Measurements from ENCODE around the gene HNRNPU.
"Not testable (repeated sequence)": the region's sequence is repeated elsewhere in the genome, so short reads cannot be mapped to it uniquely, and the experiment has no call there.

Gene HNRNPU

DNA sequence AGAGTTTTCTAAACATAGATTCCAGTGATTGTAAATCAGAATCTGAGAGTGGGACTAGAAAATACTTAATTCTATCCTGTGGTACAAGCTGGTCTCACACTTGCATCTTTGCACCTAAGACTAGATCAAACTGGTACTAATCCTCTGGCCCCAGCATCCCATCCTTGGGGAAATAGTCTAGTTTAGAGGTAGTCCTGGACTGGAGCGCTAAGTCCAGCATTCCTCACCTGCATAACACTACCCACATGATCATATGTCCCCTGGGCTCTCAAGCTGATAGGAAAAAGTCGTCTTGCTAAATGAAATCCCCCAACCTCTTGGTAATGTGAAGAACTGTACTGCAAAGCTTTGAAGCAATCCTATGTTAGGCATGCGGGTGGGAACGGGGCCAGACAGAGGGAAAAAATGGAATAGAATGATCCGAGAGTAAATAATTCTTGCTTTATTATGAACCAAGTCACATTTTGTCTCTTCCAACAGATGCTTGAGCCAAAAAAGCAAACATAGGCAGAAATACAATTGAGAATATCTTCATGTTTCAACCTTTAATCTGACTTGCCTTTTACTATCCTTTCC, 24.0 kb downstream of the HNRNPU start:
- no peak for DNase-seq (ENCODE audit: low spot score)

DNA sequence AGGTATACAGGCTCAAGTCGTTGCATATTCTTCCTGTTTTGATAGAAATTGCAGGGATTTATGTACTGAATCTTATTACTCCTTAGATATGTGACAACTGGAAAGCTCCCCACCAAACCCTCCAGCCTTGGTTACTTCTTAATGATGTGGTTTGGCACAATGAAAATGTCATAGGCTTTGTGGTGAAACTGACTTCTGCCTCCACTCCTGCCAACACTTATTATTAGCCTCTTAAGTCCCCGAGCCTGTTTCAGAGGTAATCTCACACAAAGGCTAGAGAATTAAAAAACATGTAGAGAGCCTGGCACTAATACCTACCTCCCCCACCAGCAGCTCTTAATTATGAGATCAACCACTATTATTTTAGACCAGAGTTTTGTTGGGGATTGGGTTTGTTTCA, 24.7 kb downstream of the HNRNPU start:
- no peak for DNase-seq (ENCODE audit: low spot score)

DNA sequence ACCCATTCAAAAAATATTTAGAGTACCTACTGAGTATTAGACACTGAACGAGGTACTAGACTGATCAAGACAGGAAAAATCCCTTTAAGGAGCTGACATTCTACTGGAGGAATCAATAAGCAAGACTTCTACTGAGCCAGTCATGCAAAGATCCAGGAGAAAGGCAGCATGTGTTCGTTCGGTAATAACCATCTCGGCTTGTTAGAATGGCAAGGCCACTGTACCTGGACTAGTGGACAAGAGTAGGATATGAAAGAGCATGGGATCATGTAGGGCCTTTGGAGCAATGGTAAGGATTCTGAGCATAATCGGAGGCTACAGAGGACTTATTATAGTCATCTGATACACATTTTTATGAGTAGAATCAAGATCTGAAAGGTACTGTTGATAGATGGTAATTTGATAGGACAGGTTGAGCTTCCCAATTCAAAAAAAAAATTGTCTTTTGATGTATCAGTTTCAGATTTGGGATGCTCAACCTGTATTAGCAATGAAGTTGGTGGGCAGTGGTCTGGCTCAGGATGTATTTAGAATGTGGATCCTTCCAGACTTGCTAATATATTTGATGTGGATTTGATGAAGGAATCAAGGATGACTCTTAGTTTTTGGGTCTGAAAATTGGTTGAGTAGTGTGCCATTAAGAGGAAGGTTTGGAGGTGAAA, 26.6 kb downstream of the HNRNPU start:
- DNase-seq (ENCODE audit: low spot score) = no peak

DNA sequence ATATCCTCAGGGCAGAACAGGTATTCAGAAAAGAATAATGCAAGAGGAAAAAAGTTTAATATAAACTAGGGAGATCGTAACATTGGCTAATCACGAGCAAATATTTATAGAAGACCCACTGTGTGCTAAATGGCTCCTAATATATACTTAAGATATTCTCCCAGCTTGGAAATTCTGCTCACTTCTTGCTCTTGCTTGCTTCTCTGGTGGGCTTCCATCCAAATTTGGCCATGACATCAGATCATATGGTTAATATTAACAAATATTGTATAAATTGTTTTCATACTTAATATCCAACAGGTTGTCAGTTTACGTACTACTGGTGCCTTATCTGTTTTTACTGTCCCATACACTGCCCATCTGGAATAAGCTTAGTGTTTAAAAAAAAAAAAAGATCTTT, 27.8 kb downstream of the HNRNPU start:
- DNase-seq (ENCODE audit: low spot score) = no peak

DNA sequence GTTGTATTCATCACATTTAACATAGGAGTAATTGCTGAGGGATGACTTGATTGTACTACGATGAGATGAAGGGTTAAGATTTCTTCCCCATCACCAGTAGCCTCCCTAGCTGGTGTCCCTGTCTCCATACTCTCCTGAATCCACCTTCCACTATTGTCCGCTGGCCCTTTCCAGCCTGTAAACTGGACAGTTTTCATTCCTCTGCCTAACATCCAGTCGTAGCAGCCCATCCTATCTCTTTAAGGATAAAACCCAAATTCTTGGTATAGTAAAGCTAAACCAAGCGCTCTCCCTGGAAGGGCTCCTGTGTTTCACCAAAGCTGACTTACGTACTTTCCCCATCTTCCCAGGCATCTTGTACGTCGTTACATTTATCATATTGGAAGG, 28.2 kb downstream of the HNRNPU start:
- no peak for DNase-seq (ENCODE audit: low spot score)

DNA sequence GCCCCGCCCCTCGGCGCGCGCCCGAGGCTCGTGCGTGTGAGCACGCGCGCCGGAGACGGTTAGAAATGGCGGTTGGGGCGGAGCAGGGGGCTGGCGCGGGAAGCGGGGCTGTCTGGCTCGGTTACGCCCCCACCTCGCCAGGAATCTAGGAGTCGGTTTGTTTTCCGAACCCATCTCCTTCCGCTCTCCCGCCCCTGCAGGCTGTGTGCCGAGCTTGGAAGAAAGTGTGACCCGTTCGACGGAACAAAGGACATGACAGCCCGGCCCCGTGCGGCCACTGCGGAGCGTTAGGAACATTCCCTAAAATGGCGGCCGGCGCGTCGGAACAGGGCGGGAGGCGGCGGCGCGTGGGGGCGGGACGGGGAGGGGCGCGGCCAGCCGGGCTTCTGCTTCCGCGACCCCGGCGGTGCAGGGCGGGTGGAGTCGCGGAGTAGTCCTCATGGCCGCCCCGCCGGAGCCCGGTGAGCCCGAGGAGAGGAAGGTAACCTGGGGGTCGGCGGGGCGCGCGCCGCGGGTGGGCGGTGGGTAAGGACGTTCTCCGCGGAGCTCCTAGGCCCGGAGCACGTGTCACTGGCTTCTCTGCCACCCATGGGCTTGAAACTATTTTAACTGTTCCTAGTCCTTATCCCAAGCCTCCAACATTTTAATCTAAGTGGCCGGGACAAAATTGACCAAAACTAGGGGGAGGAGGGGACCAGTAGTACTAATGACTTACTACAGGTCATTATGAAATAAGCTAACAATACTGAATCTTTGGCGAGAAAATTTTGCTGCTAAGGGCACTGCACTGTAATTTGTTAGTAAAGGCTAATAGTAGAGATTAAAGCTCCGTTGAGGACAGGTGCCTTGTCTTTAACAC, 28.8 kb downstream of the HNRNPU start, which contains the start of gene COX20:
Gene COX20 (plus strand): TSS at position 383 of the 859 bp plus-strand sequence. CDS start 57 bp downstream, at position 440.
- DNase-seq (ENCODE audit: low spot score) = peak; percentile 89

DNA sequence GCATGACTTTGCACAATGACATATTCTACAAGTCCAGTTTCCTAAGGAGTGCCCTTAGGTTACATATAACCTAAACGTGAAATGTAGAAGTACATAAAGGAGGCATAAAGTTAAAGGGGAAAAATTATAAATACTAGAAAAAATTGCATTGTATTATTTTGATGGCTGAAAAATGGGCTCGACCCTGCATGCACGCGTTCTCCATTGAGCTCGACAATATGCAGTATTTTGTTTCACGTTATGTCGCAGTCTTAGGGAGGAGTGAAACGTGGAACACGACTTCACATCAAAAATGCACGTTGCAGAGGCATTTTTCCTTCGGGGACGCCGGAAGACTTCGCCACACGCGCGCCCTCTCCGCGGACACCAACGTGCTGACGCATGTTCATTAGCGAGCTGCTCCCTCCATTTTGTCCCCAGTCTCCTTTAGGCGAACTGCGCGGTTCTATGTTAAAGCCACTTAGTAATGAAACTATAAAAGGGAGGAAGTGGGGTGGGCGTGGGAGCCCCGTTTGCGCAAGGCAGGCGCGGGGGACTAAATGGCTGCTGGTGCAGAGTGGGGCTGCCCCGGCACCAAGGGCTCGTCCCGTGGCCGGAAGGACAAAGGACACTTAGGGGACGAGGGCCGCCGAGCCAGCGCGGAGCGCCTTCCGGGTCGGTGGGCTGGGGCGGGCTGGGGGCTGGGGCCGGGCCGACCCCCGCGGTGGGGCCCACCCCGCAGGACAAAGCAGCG, 29.6 kb downstream of the HNRNPU start:
- peak; percentile 92 for DNase-seq (ENCODE audit: low spot score)

DNA sequence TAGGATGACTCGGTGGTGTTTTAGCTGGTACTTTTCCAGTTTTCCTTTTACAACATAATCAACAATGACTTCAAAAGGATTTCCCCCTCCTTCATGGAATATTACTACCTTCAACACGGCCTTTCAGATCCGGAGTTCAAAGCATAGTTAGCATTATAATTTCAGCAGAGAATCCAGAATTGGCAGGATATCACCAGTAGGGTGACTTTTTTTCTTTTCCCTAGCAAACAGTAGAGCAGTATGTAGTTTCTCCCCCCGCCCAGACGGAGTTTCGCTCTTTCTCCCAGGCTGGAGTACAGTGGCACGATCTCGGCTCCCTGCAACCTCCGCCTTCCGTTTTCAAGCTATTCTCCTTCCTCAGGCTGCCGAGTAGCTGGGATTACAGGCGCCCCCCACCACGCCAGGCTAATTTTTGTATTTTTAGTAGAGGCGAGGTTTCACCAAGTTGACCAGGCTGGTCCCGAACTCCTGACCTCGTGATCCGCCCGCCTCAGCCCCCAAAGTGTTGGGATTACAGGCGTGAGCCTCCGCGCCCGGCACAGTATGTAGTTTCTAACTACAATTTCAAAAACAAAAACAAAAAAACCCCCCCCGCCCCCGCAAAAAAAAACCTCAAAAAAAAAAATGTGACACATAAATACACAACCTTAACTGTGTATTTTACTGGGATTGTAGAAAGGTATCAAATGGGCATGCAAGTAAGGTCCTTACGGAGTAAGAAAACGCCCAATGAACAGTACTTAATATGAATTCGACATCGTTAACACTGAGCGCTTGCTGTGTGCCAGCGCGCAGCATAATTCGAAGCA, 30.4 kb downstream of the HNRNPU start:
- DNase-seq (ENCODE audit: low spot score) = peak; percentile 56

DNA sequence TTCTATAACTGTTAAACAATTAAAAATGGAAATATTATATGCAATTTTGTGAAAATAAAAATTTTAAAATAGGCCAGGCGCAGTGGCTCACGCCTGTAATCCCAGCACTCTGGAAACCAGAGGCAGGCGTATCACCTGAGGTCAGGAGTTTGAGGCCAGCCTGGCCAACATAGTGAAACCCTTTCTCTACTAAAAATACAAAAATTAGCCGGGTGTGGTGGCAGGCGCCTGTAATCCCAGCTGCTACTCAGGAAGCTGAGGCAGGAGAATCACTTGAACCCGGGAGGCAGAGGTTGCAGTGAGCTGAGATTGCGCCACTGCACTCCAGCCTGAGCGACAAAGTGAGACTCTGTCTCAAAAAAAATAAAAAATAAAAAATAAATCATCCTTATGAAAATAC, 31.1 kb downstream of the HNRNPU start:
- not testable (repeated sequence) for DNase-seq (ENCODE audit: low spot score)

DNA sequence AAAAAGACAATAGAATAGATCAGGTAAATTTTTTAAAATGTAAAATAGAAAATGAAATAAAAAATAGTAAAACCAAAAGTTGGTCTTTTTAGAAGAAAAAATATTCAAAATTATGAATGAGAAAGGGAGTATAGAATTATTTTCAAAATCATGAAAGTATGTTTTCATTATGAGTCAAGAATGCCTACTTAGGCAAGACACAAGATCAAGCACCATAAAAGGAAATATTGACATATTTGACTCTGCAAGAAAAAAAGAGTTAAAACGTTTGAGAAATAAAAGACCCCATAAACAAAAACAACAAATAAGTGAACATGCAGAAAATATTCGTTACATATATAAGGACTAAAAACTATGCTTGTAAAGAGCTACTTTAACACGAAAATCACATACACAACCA, 33.7 kb downstream of the HNRNPU start:
- DNase-seq (ENCODE audit: low spot score) = no peak

DNA sequence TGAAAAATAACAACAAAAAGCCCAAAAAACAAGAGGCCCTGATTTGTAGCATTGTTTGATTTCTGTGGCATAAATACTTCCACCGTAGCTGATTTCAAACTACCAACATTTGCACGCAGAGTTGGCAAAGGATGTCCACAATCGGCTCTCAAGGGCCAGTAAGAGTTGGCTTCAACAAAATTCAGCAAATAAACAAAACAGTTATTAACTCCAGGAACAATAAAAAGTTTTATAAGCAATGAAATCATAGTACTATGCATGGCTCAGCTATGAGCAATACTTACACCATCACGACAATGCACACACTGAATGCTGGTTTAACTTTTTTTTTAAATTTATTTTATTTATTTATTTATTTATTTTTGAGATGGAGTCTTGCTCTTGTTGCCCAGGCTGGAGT, 37.6 kb downstream of the HNRNPU start:
- no peak for DNase-seq (ENCODE audit: low spot score)

DNA sequence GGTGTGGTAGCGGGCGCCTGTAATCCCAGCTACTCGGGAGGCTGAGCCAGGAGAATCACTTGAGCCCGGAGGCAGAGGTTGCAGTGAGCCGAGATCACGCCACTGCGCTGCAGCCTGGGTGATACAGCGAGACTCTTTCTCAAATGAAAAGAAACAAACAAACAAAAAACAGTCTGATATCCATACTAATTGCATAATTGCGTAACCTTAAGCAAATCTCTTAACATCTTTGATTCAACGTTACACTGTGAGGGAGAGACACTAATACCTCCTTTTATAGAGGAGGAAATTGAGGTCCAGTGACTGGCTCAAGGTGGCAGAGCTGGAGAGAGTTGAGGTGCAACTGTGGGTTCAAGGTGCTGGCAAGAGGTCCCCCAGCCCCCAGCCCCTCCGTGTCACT, 41.5 kb downstream of the HNRNPU start:
- no peak for DNase-seq (ENCODE audit: low spot score)

DNA sequence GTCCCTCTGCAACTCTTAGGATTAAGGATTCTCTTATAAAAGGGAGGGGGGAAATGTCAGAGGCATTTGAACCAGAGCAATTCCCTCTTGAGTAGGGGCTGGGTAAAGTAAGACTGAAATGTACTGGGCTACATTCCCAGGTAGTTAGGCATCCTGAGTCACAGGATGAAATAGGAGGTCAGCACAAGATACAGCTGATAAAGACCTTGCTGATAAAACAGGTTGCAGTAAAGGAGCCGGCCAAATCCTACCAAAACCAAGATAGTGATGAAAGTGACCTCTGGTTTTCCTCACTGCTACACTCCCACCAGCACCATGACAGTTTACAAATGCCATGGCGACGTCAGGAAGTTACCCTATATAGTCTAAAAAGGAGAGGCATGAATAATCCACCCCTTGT, 43.2 kb downstream of the HNRNPU start:
- no peak for DNase-seq (ENCODE audit: low spot score)

DNA sequence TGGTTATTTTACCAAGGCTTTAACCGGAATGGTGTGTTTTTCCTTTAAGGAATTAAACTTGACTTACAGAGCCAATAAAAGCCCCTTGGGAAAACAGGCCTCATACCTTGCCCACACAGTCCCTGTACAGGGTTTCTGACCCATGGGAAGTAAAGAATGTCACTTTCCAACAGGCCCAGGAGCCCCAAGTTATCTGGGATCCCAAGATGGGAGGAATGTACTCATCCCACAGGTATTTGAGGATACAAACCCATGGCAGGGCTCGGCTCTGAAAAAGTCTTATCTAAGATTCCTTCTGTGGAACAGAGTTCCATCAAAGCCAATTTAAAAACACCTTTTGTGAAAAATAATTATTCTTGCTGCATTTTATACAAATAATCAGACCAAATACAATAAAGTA, 44.2 kb downstream of the HNRNPU start:
- DNase-seq (ENCODE audit: low spot score) = no peak

DNA sequence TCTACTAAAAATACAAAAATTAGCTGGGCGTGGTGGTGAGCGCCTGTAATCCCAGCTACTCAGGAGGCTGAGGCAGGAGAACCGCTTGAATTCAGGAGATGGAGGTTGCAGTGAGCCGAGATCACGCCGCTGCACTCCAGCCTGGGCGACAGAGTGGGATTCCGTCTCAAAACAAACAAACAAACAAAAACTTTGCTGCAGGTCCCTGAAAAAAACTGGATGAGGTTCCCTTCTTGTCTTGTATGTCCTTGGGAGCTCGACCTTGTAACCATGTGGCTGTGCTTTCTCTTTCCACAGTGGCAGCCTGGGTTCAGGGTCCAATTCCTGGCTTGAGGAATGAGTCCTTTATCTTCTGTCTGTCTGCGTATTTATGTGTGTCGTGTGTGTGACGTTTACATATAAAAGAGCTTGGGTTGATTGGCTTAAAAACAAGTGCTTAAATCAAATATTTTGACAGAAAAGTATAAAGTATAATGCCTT, 46.9 kb downstream of the HNRNPU start:
- no peak for DNase-seq (ENCODE audit: low spot score)

DNA sequence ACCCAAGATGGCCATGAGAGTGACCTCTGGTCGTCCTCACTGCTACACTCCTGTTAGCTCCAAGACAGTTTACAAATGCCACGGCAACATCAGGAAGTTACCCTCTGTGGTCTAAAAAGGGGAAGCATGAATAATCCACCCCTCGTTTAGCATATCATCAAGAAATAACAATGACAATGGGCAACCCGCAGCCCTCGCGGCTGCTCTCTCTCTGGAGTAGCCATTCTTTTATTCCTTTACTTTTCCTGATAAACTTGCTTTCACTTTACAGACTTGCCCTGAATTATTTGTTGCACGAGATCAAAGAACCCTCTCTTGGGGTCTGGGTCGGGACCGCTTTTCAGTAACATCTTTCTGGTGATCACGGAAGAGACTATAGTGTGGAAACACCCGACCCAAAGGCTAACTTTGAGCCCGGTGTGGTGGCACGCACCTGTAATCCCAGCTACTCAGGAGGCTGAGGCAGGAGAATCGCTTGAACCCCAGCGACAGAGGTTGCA, 48.7 kb downstream of the HNRNPU start:
- no peak for DNase-seq (ENCODE audit: low spot score)

DNA sequence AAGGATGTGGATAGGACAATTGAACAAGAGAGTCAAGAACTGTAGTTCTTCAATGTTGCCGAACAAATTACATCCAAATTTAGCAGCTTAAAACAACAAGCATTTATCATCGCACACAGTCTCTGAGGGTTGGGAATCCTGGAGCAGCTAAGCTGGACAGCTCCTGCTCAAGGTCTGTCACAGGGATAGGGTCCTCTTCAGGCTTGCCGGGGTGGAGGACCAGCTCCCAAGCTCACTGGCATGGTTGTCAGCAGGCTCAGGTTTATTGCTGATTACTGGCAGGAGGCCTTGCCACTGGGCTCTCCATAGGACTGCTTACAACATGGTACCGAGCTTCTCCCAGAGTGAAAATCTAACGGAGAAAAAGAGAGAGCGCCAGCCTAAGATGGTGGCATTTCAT, 51.0 kb downstream of the HNRNPU start:
- no peak for DNase-seq (ENCODE audit: low spot score)

DNA sequence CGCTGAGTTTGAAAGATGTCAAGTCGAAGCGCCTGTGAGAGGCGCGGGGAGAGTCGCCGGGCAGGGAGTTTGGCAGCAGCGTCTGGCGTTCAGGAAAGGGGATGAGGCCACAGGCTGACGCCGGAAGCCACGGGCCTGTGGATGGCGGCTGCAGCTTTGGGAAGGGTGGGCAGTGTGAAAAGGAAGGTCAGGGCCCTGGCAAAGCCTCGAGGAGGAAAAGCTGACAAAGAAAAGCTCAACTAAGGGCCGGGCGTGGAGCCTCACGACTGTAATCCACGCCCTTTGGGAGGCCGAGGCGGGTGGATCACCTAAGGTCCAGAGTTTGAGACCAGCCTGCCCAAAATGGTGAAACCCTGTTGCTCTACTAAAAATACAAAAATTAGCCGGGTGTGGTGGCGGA, 54.1 kb downstream of the HNRNPU start:
- no peak for DNase-seq (ENCODE audit: low spot score)

DNA sequence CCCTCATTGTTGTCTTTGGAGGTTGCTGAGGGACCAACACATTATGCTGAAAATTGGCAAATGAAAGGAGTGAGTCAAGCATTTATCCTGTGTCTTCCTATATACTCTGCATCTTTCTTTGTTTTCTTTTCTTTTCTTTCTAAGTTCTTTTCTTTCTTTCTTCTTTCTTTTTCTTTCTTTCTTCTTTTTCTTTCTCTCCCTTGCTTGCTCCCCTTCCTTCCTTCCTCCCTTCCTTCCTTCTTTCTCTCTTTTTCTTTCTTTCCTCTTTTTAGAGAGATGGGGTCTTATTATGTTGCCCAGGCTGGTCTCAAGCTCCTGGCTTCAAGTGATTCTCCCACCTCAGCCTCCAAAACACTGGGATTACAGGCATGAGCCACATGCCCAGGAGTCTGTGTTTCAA, 57.2 kb downstream of the HNRNPU start:
- no peak for DNase-seq (ENCODE audit: low spot score)

DNA sequence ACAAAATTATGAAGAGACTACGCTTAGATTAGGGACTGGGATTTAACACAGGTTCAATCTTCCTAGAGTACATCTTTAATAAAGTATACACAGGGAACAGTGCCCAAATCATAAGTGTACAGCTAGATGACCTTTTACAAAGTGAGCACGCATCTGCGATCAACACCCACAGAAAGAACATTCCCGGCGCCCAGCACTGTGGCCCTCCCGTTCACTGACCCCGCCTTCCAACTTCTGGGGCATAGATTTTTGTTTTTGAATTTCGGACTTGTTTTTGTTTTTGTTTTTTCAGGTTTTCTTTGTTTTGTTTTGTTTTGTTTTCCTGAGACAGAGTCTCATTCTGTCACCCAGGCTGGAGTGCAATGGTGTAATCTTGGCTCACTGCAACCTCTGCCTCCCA, 59.5 kb downstream of the HNRNPU start:
- DNase-seq (ENCODE audit: low spot score) = no peak

DNA sequence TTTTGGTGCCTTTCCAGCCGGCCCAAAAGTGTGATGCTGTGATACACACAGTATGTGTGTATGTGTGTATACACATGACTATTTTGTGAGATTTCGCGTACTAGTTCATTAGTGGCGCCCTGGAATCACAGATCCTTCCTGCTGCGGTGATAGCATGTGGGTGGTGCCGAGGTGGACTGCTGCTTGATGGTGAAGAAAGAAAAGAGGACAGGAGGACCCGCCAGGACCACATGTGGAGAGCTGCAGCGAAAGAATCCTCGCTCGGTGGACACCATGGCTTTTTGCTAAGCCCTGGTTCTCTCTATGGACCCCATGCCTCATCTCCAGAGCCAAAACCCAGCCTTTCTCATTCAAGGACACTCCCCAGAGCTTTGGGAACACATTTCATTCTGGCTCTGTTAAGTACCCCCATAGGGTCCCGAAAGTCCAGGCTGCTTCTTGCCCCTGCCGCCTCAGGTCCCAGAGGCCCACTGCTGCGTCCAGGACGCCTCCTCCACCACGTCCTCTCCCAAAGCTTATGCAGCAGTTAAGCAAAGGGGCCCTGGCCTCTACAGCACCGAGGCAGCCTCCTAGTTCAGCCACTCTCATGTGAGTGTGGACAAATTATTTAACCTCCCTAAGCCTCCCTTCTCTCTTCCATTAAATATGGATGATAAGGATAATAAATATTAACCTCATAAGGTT, 61.6 kb downstream of the HNRNPU start:
- no peak for DNase-seq (ENCODE audit: low spot score)
